ENCODE results near the gene ANKS6. TPM values are rescaled to one million over a fixed set of nuclear protein-coding genes. Genes with fewer than 3 reads are reported as not detected.

The ANKS6 gene
- total RNA-seq, 4 donors from 2014 or later = 15.8 to 31.4 (median 23.6) TPM

DNA sequence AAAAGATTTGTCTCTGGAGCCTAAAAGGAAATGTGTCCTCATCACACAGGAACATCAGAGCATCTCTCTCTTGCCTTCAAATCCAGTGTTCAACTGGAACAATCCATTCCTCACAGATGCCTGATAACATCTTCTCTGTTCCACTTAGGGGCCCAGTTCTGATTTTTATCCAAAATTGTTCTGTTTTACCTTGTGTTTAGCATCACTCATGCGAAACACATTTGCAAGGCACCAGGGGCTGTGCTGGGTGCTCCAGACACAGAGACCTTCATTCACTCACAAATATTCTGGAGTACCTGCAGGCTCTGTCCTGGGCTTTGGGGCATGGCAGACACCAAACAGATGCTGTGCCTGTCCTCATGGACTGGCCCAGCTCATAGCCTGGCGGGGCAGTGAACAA is 101.4 kb downstream of the ANKS6 start:
- WGBS = 72% methylated on average over 2 of the region's 2 CpGs
- intact Hi-C loops (cut with DNase I) = no loop called here
- Histone ChIP-seq H3K4me1 (no peaks in the 10 kb centered on the region), H3K27me3 (peaks cover 0 to 41% (median 0%) of the 10 kb centered on the region in 4 donors), H3K4me3 (no peak overlapping the region), H3K9me3 (no peaks in the 10 kb centered on the region), H3K27ac (replicated peaks in 1 of 4) (no peak overlapping the region), H3K36me3 (no peaks in the 10 kb centered on the region)
- no peak for TF ChIP-seq EP300 (IDR thresholded peaks at IDR 0.05)
- no peak for TF ChIP-seq CTCF (IDR thresholded peaks at IDR 0.05)
- no peak for TF ChIP-seq POLR2A (IDR thresholded peaks at IDR 0.05; ENCODE audit: low read depth)
- DNase-seq (ENCODE audit: extremely low spot score) = no peak

GRCh38 chr9:98692392-98692791 is 104.0 kb downstream of the ANKS6 start:
- 96% methylated on average over 3 of the region's 7 CpGs for WGBS
- no peak for TF ChIP-seq POLR2AphosphoS5 (IDR thresholded peaks at IDR 0.05)
- no peak for TF ChIP-seq EP300 (IDR thresholded peaks at IDR 0.05)
- TF ChIP-seq POLR2A (IDR thresholded peaks at IDR 0.05; ENCODE audit: low read depth) = no peak
- no peak for TF ChIP-seq CTCF (IDR thresholded peaks at IDR 0.05)
- Histone ChIP-seq H3K9me3 (no peaks in the 10 kb centered on the region), H3K4me1 (no peaks in the 10 kb centered on the region), H3K36me3 (no peaks in the 10 kb centered on the region), H3K27me3 (peaks cover 0 to 31% (median 0%) of the 10 kb centered on the region in 4 donors), H3K27ac (replicated peaks in 1 of 4) (no peak overlapping the region), H3K4me3 (no peak overlapping the region)
- no peak for DNase-seq (ENCODE audit: extremely low spot score)
- intact Hi-C loops (cut with DNase I) = no loop called here

GRCh38 chr9:98691890-98692289 is 104.5 kb downstream of the ANKS6 start:
- no peak for DNase-seq (ENCODE audit: extremely low spot score)
- Histone ChIP-seq H3K4me1 (no peaks in the 10 kb centered on the region), H3K9me3 (no peaks in the 10 kb centered on the region), H3K4me3 (no peak overlapping the region), H3K27me3 (peaks cover 0 to 28% (median 0%) of the 10 kb centered on the region in 4 donors), H3K27ac (replicated peaks in 1 of 4) (no peak overlapping the region), H3K36me3 (no peaks in the 10 kb centered on the region)
- TF ChIP-seq POLR2A (IDR thresholded peaks at IDR 0.05; ENCODE audit: low read depth) = no peak
- TF ChIP-seq CTCF (IDR thresholded peaks at IDR 0.05) = no peak
- TF ChIP-seq POLR2AphosphoS5 (IDR thresholded peaks at IDR 0.05) = no peak
- no peak for TF ChIP-seq EP300 (IDR thresholded peaks at IDR 0.05)
- 93% methylated on average over 3 of the region's 3 CpGs for WGBS
- intact Hi-C loops (cut with DNase I) = no loop called here

DNA sequence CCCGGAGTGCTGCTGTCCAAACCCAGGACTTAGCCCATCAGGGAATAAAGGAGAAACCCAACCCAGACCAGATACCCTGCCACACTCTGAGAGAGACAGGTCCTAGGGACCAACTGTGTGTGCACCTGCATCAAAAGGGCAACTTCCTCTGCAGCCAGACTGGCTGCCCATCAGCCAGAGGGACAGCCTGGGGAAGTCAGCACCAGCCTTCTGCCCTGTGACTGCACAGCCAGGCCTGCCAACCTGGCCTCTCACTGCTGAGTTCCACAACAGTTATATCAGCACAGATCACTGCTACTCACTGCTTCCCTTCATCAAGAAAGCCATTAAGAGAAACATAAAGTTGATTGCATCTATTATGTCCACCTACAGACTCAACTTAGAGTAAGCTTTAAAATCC is 105.7 kb downstream of the ANKS6 start:
- no peaks in the 10 kb centered on the region for H3K36me3 ChIP-seq
- H3K27ac ChIP-seq (replicated peaks in 1 of 4) = no peak overlapping the region
- DNase-seq (ENCODE audit: extremely low spot score) = no peak
- 75% methylated on average over 1 of the region's 1 CpG for WGBS
- intact Hi-C loops (cut with DNase I) = no loop called here
- no peaks in the 10 kb centered on the region for H3K9me3 ChIP-seq
- H3K4me1 ChIP-seq = no peaks in the 10 kb centered on the region
- H3K4me3 ChIP-seq = no peak overlapping the region
- H3K27me3 ChIP-seq = peaks cover 0 to 16% (median 0%) of the 10 kb centered on the region in 4 donors
- no peak for TF ChIP-seq POLR2A (IDR thresholded peaks at IDR 0.05; ENCODE audit: low read depth)
- no peak for TF ChIP-seq POLR2AphosphoS5 (IDR thresholded peaks at IDR 0.05)
- no peak for TF ChIP-seq EP300 (IDR thresholded peaks at IDR 0.05)
- TF ChIP-seq CTCF (IDR thresholded peaks at IDR 0.05) = no peak

Measured in esophagus muscularis mucosa (tissue), 4 donors.